ENCODE data around the gene TMEM176A. TPM values are rescaled to one million over a fixed set of nuclear protein-coding genes. Genes with fewer than 3 reads are reported as not detected.

TMEM176A gene
- polyA plus RNA-seq, 1 experiment, result 1.5 TPM

DNA sequence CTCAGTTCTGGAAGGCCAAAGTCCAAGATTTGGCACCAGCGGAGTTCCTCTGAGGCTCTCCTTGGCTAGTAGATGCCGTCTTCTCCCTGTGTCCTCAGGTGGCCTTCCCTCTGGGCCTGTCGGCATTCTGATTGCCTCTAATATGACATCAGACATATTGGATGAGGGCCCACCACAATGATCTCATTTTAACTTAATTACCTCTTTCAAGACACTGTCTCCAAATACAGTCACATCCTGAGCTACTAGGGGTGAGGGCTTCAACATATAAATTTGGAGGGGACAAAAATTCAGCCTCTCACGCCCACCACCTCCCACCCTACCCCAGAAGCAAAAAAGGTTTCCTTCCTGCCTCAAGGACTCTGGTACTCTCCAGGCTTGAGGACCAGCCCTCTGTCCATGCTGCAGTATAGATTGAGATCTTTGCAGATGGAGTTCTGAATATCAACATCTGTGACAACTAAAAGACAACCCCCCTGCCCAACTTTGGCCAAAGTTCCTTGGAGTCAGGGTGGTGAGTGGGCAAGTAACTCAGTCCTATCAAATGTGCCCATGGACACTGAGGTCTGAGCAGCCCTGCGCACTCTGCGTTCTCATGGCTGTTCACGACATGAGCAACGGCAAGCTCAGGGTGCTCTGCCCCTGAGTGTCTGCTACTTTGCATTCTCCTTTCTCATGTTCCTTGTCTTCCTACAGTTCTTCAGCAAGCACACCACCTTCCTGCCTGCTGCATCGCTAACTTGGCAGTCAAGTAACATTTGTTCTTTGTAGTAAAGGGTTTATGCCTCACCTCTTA lies 11.9 kb upstream of the TMEM176A start:
- ChIA-PET CTCF (interaction anchor here (2.6 kb wide), 1 partner anchor 10 kb away, joined by 16 read pairs; no protein-coding TSS in a partner anchor), POLR2A (no interaction called here)
- H3K27ac ChIP-seq (ENCODE audit: low read depth, low read length), result no peak overlapping the region
- H3K27me3 ChIP-seq (ENCODE audit: control insufficient read depth, insufficient read depth, low read length), result peaks cover 2% of the 10 kb centered on the region
- no peaks in the 10 kb centered on the region for H3K9me3 ChIP-seq (ENCODE audit: control insufficient read depth, insufficient read depth, low read length)
- no peak for DNase-seq (ENCODE audit: low read depth, low spot score)
- TF ChIP-seq, protein P1, sequence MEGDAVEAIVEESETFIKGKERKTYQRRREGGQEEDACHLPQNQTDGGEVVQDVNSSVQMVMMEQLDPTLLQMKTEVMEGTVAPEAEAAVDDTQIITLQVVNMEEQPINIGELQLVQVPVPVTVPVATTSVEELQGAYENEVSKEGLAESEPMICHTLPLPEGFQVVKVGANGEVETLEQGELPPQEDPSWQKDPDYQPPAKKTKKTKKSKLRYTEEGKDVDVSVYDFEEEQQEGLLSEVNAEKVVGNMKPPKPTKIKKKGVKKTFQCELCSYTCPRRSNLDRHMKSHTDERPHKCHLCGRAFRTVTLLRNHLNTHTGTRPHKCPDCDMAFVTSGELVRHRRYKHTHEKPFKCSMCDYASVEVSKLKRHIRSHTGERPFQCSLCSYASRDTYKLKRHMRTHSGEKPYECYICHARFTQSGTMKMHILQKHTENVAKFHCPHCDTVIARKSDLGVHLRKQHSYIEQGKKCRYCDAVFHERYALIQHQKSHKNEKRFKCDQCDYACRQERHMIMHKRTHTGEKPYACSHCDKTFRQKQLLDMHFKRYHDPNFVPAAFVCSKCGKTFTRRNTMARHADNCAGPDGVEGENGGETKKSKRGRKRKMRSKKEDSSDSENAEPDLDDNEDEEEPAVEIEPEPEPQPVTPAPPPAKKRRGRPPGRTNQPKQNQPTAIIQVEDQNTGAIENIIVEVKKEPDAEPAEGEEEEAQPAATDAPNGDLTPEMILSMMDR (IDR thresholded peaks at IDR 0.05; ENCODE audit: low read depth, low read length), result no peak
- H3K4me3 ChIP-seq (ENCODE audit: low read depth, low read length), result no peak overlapping the region

DNA sequence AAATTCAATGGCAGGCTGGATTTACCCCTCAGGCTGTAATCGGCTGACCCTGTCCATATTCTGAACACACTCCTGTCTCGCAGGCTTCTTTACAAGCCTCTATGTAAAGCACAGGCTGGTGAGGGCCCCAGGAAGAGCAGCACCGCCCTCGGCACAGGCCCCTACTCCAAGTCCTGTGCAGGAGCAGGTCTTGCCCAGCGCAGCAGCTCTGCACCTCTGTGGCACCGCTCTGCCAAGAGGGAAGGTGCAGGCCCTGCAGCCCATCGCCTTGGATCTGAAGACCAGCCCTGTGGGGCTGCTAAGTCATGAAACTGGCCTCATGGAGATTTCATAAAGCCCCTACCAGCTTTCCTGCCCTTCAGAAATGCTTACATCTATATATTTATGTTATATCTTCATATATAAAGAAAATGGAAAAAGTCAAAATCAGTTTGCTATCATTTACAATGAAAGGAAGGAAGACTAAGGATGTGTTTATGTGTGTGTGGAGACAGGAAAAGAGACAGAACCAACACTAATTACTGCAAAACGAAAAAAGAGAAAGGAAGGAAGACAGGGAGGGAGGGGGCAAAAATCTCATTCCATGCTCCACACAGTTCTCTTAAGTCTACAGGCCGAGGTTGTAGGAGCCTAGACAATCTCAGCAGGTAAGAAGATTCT lies 10.0 kb upstream of the TMEM176A start:
- Histone ChIP-seq H3K27me3 (ENCODE audit: control insufficient read depth, insufficient read depth, low read length) (peaks cover 2% of the 10 kb centered on the region), H3K27ac (ENCODE audit: low read depth, low read length) (no peak overlapping the region), H3K4me3 (ENCODE audit: low read depth, low read length) (no peak overlapping the region), H3K9me3 (ENCODE audit: control insufficient read depth, insufficient read depth, low read length) (no peaks in the 10 kb centered on the region)
- CTCF ChIA-PET, result no interaction called here
- no peak for DNase-seq (ENCODE audit: low read depth, low spot score)
- TF ChIP-seq, protein P1 (IDR thresholded peaks at IDR 0.05; ENCODE audit: low read depth, low read length), result no peak
- POLR2A ChIA-PET, result no interaction called here

DNA sequence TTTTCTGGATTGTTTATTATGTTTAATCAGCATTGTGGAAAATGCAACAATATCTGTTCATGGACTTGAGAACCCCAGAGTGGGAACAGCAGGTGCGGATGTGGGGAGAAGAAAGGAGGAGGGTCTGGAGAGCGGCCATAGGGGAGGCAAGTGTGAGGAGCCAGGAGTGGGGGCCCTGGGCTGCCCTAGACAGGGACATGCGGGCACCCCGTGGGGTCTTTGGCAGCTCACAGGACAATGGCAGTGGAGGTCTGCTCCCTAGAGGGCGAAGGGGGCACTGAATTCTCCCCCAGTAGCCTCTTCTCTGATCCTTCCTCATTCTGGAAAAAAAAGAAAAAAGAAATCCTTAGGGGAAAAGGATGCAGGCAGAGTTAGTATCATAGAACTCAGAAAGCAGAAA lies 9.3 kb upstream of the TMEM176A start:
- Histone ChIP-seq H3K27me3 (ENCODE audit: control insufficient read depth, insufficient read depth, low read length) (peaks cover 2% of the 10 kb centered on the region), H3K27ac (ENCODE audit: low read depth, low read length) (no peak overlapping the region), H3K4me3 (ENCODE audit: low read depth, low read length) (no peak overlapping the region), H3K9me3 (ENCODE audit: control insufficient read depth, insufficient read depth, low read length) (no peaks in the 10 kb centered on the region)
- TF ChIP-seq, protein P1 (IDR thresholded peaks at IDR 0.05; ENCODE audit: low read depth, low read length), result no peak
- no peak for DNase-seq (ENCODE audit: low read depth, low spot score)
- CTCF ChIA-PET, result no interaction called here
- POLR2A ChIA-PET, result no interaction called here

DNA sequence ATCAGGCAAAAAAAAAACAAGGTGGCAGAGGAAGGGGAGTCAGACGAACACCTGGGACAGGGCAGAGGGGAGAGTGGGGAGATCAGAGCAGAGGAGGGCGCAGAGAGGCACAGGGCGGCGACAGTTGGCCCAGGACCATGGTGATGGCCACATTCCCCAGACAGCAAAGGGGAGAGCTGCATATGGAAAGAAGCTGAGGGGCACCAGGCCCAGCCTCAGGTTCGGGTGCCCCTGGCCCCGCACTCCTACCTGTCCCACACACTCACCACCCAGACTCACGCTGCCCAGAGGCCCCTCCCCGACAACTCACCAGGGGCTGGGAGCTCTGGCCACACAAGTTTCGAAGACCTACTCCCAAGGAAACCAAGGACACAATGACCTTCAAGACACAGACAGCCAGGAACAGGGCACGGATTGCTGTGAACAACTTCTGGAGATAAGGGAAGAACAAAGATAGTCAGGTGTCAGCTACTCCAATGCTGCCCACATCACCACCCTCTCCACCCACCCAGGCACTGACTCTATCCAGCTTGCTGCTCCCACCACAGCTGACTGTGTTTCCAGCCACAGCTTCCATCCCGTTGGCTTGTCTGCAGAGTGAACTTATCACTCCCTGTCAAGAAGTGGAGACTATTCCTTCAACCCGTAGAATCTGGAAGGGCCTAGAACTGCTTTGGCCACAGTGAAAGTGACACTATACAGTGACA lies 8.7 kb upstream of the TMEM176A start:
- Histone ChIP-seq H3K27ac (ENCODE audit: low read depth, low read length) (no peak overlapping the region), H3K27me3 (ENCODE audit: control insufficient read depth, insufficient read depth, low read length) (peaks cover 2% of the 10 kb centered on the region), H3K9me3 (ENCODE audit: control insufficient read depth, insufficient read depth, low read length) (no peaks in the 10 kb centered on the region), H3K4me3 (ENCODE audit: low read depth, low read length) (no peak overlapping the region)
- TF ChIP-seq, protein P1 (IDR thresholded peaks at IDR 0.05; ENCODE audit: low read depth, low read length), result no peak
- ChIA-PET POLR2A (no interaction called here), CTCF (interaction anchor here (1.0 to 1.6 kb wide), 2 partner anchors 12 to 84 kb away, joined by 3 read pairs; no protein-coding TSS in a partner anchor)
- no peak for DNase-seq (ENCODE audit: low read depth, low spot score)

All from AG04450 (cell line).